Inferior parietal cortex (tissue), 1 donor: Measurements from ENCODE around the gene AQP12B.
"Not testable (repeated sequence)": the region's sequence is repeated elsewhere in the genome, so short reads cannot be mapped to it uniquely, and the experiment has no call there.

ENCODE experiments used
- DNase-seq: peaks from one replicate; pipeline ENCODE4 v3.0.0-alpha.2; 2016; ENCODE audit errors: extremely low spot score

The AQP12B gene

GRCh38 chr2:240701091-240701735 is 18.5 kb upstream of the AQP12B start:
- no peak for DNase-seq

- not testable (repeated sequence) for DNase-seq
Measured at GRCh38 chr2:240700616-240701015, 17.9 kb upstream of the AQP12B start.

- not testable (repeated sequence) for DNase-seq
Measured at GRCh38 chr2:240699835-240700234, 17.1 kb upstream of the AQP12B start.

- DNase-seq = not testable (repeated sequence)
Measured at GRCh38 chr2:240698852-240699561, 16.3 kb upstream of the AQP12B start.

- DNase-seq = not testable (repeated sequence)
Measured at GRCh38 chr2:240696469-240696868, 13.8 kb upstream of the AQP12B start.

- DNase-seq = not testable (repeated sequence)
Measured at GRCh38 chr2:240695593-240695992, 12.9 kb upstream of the AQP12B start.

GRCh38 chr2:240694304-240694703 is 11.6 kb upstream of the AQP12B start:
- DNase-seq = not testable (repeated sequence)

- DNase-seq = not testable (repeated sequence)
Measured at GRCh38 chr2:240692583-240693561, 10.2 kb upstream of the AQP12B start.

GRCh38 chr2:240691631-240692420 is 9.1 kb upstream of the AQP12B start, which contains the start of gene AQP12A:
Gene AQP12A (plus strand): TSS chr2:240691866. CDS start chr2:240691914, 48 bp downstream.
- not testable (repeated sequence) for DNase-seq

GRCh38 chr2:240691075-240691427 is 8.4 kb upstream of the AQP12B start:
- DNase-seq = not testable (repeated sequence)

GRCh38 chr2:240690421-240691074 is 7.9 kb upstream of the AQP12B start:
- not testable (repeated sequence) for DNase-seq

- DNase-seq = no peak
Measured at GRCh38 chr2:240689975-240690374, 7.3 kb upstream of the AQP12B start.

GRCh38 chr2:240688553-240688919 is 5.9 kb upstream of the AQP12B start:
- no peak for DNase-seq

- no peak for DNase-seq
Measured at GRCh38 chr2:240687741-240688552, 5.3 kb upstream of the AQP12B start.

- DNase-seq = no peak
Measured at GRCh38 chr2:240687045-240687740, 4.5 kb upstream of the AQP12B start.

- DNase-seq = no peak
Measured at GRCh38 chr2:240686460-240686859, 3.8 kb upstream of the AQP12B start.

GRCh38 chr2:240685771-240686371 is 3.2 kb upstream of the AQP12B start:
- no peak for DNase-seq

GRCh38 chr2:240683980-240684728 is 1.5 kb upstream of the AQP12B start:
- DNase-seq = not testable (repeated sequence)
